ENCODE results near the gene TMEM151A.

TMEM151A gene

DNA sequence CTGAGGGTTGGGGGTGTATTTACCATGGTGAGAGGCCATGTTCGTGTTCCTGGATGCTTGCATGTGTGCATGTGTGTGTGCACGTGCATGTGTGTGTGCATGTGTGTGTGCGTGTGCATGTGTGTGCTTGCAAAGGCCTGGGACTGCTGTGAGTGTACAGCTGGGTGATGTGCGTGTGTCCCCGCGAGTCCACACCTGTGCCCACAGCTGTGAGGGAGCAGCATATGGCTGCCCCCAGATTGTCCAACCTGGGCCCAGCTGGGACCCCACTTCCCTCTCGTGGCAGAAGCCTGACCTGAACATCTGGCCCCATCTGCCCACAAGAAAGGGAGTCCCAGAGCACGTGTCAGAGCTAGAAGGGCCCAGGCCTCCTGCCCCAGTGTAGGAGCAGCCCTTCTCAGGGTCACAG lies 33.6 kb downstream of the TMEM151A start:
- DNase-seq: no peak

DNA sequence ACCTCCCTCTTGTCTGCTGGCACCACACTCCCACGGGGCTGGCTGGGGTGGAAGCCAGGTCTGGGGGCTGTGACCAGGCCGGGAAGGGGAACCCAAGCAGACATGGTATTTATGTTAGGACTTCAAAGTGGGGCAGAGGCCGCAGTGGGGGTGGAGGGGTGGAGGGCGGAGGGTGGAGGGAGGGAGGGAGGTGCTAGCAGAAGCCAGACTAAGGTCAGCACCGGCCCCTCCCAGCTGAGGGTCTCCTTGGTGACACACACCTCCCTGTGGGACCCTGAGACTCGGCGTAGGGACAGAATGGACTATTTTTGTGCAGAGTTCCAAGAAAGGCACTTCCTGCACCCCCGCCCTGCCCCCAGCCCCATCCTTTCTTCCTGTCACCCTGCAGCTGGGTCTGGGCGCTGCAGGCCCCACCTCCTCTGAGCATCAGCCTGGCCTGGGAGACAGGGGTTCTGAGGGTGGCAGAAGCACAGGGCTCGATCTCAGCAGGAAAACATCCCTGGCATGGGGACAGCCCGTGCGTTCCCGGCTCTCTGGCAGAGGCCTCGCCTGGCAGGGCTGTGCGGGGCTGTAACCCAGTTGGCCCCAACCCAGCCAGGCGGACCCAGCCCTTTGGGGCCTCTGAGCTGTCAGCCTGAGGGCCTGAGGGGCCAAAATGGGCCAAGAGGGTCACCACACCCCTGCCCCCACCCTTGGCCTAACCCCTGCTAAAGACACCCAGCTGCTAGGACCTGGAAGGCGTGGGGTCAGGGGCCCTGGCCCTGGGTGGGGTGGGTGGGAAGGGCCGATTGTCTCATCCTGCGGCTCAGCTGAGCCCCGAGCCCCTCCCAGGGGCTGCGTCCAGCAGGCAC lies 34.8 kb downstream of the TMEM151A start:
- DNase-seq: peak; percentile 68

DNA sequence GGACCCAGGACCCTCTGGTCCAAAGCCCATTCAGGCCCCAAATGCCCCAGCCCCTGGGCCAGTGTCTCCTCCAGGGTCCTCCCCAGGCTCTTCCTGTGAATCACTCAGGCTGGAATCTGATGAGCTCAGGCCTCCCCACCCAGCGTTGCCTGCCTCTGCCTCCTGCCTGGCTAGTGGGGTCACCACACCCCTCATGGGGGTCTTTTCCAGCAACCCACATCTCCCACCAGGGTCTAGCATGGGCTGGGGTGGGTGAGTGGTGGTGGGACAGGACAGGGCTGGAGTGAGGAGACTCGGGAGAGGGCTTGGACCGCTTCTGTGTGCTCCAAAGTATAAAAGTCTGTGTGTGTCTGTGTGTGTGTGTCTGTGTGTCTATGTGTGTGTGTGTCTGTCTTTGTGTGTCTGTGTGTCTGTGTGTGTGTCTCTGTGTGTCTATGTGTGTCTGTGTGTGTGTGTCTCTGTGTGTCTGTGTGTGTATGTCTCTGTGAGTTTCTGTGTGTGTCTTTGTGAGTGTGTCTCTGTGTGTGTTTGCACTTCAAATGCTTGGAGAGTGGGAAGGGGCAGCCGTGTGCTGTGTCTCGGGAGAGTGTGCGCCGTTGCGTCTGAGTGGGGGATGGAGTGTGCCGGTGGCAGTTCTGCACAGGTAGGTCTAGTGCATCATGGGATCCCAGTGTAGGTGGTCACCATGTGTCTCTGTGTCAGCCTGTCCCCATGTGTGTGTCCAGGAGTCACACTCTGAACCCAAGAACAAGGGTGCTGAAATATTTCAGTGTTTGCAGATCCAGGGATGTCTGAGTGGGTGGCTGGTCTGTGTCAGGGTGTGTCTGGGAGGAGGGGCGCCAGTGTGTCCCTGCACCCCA lies 35.7 kb downstream of the TMEM151A start:
- DNase-seq: peak; percentile 79

DNA sequence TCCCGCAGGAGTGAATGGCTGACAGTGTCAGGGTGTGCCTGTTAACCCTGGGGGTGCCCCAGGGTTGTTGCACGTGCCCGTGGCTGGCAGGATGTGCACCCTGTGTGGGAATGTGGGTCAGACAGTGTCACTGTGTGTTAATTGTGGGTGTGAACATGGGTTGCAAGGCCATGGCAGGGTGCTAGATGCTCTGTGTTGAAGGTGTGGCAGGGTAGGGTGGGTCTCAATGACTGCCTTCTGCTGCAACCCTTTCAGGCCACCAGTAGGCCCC lies 36.3 kb downstream of the TMEM151A start:
- DNase-seq: peak; percentile 26

DNA sequence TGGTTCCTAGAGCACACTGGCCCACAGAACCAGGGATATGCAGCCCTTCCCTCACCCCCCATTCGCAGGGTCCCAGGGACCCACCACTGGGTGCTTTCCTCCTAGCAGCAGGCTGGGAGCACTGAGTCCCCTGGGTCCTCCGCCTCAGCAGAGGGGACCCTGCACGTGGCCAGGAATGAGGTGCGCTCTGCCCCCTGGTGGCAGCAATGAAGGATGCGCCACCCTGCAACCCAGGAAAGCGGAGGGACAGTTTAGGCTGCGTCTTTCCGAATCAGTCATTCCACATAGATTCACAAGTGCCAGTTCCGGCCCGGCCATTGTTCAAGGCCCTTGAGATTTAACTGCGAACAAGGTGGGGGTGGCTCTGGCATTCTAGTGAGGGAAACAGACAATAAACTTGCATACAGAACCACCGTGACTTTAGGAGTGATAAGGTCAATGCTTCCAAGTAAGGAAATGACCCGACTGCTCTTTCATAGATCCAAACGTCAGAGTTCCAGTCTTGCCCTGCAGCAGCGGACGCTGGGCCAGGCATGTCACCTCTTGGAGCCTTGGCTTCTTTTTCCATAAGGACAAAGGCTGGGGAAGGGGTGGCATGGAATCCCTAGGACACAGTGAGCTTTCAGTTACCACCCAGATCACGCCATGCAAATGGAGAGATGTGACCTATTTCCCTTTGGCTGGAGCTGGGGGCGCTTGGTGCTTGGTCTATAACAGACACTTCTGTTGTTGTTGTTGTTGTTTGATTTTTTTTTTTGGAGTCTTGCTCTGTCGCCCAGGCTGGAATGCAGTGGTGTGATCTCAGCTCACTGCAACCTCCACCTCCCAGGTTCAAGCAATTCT lies 36.8 kb downstream of the TMEM151A start:
- DNase-seq: peak; percentile 57

DNA sequence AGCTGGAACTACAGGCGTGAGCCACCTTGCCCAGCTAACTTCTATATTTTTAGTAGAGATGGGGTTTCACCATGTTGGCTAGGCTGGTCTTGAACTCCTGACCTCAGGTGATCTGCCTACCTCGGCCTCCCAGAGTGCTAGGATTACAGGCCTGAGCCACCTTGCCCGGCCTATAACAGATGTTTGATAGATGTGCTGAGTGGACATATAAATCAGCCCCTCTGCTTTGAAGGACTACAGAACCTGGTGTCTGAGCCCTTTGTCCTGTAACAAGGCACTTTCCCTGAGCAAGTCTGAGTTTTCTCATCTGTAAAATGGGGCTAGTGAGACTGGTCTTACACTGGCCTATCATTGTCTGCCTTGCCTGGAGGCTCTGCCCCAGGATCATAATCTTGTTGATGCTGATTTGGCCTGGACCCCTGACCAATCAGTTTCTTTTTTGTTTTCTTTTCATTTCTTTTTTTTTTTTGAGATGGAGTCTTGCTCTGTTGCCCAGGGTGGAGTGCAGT lies 37.5 kb downstream of the TMEM151A start:
- DNase-seq: no peak

DNA sequence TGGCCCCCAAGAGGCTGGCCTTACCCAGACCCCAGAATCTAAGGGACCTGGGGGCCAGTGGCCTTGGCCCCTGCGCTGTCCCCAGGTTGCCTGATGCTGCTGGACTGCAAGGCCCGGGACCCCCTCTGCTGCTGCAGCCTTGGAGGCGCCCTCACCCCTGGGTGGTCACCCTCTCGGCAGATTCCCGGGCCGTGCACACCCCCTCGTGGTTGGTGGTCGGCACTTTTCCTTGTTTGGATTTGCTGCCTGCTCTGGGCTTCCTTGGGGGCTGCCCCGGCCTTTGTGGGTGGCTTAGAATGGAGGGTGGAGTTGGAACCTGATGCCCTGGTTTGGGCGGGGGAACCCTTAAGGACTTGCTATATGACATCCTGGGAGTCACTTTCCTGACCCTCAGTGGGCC lies 39.2 kb downstream of the TMEM151A start:
- no peak for DNase-seq

DNA sequence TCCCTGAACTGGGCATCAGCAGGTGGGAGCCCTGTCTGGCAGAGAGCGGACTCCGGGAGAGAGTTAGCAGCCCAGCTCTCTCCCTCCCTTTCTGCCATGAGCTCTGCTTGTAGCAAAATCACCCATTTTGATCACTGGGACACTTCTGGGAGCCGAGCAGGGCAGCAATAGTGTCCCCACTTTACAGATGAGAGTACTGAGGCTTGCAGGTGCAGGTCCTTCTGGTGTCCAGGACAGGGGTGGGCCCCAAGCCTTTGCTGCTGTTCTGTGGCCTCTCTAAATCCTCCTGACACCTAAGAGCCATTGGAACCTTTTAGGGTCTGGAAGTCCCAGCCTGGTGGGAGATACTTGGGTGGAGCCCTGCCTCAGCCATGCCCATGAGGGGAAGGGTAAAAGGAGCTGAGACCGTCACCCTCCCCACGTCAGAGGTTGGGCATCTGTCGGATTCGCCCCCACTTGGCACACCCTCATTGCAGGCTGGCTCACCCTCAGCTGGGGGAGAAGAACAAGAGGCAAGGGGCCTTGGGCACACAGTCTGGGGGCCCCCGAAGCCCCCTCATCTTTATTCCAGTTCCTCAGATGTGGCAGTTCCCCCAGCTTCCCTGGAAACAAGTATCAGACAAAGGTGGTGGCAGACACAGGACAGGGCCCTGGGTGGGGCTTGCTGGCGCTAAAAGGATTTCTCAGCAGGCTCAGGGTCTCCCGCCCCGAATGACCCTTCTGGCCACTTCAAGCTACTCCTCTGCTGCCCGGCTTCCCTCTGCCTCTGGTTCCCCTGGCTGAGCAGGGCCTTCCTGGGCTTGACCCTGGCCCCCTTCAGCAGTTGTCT lies 40.1 kb downstream of the TMEM151A start:
- DNase-seq: no peak

DNA sequence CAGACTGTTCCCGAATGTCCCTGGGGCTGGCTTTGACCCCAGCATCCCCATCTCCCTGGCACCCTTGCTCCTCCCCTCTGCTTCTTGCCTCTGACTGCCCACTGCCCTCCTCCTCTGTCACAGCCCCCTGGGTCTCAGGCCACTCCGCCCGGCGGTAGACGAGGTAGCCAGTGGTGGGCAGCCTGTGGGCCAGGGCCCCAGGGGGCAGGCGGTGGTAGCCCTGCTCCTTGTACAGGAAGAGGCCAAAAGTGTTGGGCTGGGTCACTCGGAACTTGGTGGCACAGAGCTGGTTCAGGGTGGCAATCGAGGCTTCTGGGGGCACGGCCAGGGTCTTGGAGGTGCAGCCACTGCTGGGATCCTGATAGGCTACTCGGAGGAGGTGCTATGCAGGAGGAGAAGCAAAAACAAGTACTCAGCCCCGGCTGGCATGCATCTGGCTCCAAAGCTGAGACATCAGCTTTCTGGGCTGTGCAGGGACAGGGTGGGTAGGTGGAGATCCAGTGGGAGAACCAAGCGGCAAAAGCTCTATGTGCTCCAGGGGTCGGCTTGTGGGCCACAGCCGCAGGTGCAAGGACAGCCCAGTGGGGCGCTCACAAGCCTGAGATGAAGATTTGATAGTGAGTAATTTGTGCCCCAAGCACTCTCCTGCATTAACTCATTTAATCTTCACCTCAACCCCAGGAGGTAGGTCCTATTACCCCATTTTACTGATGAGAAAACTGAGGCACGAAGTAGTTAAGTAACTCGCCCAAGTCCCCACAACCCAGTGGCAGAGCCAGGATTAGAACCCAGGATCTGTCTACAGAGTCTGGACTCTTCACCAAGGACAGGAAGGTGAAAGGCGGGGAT lies 40.9 kb downstream of the TMEM151A start:
- DNase-seq: no peak

DNA sequence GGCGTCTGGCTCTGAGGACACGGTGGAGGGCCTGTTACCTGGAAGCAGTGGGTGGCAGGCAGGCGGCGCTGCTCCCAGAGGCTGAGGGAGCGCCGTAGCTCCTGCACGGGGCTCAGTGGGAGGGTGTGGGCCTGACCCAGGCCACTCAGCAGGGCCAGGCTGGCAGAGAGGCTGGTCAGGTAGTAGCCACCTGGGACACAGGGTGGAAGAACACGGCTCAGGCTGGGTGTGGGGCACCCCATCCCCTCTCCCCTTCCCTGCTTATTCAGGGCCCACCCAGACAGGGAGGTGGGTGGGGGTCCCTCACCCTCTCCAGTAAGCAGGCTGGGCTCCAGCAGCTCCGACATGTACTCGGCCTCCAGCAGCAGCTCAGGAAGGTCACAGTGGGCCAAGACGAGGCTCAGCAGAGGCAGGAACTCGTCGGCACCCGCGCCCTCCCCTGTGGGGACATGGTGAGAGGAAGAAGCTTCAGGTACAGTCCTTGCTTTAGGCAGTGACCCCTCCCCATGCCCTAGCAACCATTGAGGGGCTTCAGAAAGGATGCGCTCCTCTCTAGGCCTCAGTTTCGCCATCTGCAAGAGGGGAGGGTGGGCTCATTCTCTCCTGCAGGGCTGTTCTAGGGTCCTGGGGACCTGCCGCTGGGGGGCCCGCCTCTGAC lies 41.7 kb downstream of the TMEM151A start:
- DNase-seq: no peak

DNA sequence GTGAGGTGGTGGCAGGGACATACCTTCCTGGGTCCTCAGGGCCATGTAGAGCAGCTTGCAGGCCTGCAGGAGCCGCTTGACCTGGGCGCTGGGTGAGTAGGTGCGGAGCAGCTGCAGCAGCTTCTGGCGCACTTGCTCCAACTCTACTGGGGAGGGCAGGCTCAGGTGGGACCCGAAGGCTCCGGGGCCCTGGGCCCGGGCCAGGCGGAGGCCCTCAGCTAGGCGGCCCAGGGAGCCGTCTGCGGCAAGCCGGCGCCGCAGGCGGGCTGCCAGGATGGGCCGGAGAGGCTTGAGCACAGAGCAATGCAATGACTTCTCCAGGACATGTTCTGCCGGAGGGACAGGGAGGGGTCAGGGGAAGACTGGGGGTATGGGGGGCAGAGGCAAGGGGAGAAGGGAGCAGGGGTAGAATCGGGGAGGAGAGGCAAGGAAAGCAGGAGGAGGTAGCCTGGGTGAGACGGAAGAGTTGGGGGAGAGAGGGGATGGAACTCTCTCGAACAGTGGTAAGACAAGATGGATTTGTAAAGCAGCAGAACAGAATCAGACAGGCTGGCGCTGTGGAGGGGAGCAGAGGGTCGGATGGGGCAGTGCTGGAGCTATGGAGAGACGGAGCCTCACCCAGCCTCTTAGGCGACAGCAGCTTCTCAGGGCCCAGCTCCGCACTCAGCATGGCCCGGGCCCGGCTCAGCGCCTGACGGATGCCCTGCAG lies 42.4 kb downstream of the TMEM151A start:
- no peak for DNase-seq

DNA sequence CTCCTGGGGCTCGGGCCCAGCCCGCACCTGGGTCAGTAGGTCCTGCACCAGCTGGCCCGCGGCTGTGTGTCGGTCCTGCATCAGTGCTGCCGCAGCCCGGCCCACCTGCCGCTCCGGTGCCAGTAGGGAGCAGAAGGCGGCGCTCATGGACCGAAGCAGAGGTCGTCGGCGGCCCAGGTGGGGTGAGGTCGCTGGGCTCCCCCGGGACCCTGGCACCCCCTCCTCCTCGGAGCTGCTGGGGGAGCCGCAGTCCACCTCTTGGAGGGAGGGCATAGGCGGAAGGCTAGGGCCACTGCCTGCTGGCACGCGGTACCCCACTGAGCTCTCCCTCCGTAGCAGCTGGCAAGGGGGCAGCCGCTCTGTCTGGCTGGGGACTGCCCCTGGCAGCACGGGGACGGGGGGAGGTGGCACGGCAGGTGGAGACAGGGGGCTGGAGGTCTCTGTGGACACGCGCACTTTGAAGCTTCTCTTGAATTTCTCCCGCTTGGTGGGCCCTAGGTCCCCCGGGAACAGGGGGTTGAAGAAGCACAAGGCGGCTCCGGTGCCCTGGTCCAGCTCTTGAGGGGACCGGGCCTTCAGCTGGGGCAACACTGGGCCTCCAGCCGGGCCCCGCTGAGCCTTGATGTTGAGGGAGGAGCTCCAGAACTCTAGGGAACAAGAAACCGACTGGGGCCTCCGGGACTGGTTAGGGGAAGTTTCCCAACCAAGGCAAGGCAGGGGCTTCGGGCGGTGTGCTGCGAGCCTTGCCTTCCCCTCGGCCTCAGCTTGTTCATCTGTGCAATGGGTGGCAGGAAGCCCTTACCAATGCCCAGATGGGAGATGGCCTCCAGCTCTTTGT lies 43.1 kb downstream of the TMEM151A start:
- DNase-seq: no peak

DNA sequence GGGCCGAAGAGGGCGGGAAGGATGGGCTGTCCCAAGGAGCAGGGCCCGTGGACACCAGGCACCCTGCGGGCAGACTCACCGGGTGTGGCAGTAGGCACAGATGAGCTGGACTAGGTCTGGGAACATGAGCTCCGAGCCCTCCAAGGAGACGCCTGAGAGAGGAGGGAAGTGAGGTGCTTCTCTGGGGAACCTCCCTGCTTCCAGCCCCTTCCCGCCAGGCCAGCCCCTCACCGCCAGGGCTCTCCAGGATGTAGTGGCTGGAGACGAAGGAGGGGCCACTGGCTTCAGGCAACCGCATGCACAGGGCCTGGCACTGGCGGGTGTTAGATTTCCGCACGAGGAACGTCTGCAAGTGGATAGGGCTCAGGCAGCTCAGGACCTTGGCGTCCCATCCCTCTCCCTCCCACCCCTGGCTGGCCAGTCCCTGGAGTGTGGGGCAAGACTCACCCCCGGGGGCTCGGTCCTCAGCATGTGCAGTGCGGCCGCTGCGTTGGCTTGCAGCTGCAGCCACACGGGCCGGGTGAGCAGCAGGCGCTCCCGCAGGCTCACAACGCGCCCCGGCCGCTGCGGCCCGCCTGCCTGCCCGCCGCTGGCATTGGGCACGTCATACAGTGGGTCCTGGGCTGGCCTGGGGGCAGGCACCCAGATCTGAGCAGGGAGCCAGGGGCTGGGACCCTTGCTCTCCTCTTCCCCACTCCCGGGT lies 44.0 kb downstream of the TMEM151A start:
- DNase-seq: peak; percentile 67

DNA sequence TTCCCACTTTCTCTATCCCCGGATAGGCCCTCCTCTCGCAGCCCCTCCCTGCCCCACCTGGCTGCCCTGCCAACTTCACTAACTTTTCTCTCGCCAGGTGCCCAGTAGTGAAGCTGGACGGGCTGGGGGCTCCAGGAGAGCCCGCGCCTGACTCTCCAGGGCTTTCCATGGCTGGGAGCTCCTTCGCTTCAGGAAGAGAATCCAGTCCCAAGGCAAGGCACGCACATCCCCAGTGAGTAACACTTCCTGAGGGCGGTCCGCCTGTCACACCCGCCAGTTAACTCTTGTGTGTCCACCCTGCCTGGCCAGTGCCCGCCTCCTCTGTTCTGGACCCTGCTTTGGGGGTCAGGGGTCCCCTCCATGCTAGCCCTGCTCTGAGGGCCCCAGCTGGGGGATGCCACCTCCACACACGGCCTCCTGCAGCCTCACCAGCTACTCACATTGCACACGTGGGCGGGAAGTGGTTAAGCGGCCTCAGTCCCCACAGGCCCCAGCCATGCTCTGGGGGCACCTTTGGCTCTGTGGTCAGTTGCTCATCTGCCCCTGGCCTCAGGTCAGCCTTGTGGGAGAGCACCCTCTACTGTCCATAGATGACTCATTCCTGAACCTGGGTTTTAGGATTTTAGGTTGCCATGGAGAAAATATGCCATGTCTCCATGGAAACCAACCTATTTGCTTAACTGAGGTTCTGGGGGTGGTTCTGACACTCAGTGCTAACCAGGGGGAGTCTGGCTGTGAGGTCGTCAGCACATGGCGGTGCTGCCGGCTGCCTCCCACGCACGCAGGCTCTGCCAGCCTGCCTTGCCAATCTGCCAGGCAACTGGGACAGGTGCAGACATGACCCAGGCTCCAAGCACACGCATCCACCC lies 44.8 kb downstream of the TMEM151A start, which contains the start of gene RIN1:
Gene RIN1 (minus strand): TSS at position 201 of the 869 bp plus-strand sequence. CDS start 32 bp downstream, at position 169.
- DNase-seq: peak; percentile 100

DNA sequence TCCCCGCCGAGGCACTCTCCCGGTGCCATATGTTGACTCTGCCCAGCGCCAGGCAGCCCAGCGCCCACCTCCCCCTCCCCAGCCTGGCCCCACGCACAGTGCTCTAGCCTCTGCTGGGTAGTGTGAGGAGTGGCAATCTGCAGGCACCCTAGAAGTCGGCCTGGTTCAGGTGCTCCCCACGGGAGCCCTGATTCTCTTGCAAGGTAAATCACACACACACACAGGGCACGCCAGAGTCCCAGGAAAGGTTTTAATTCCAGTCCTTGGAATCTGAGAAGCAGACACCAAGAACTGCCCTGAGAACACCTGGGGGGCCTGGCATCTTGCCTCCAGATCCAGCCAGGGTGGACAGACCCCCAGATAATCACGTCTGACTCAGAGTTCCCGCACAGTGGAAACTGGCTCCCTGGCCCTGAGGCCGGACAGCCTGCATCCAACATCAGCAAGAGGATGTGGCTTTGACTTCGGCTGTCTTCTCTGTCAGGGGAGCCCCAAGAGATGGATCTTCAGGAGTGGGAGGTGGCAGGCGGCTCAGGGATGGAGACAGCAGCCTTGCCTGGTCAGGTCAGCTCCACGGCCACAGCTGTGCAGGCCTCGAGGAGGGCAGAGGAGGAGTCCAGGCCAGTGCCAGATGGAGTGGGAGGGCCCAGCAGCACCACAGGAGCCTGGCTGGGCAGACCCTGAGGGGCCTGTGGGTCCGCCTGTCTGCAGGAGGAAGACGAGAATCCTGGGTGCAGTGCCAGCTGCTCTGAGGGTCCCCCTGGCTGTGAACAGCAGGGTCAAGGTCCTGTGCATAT lies 45.6 kb downstream of the TMEM151A start:
- DNase-seq: peak; percentile 63
